ENCODE measurements around the gene CAMSAP2.

CAMSAP2 gene

DNA sequence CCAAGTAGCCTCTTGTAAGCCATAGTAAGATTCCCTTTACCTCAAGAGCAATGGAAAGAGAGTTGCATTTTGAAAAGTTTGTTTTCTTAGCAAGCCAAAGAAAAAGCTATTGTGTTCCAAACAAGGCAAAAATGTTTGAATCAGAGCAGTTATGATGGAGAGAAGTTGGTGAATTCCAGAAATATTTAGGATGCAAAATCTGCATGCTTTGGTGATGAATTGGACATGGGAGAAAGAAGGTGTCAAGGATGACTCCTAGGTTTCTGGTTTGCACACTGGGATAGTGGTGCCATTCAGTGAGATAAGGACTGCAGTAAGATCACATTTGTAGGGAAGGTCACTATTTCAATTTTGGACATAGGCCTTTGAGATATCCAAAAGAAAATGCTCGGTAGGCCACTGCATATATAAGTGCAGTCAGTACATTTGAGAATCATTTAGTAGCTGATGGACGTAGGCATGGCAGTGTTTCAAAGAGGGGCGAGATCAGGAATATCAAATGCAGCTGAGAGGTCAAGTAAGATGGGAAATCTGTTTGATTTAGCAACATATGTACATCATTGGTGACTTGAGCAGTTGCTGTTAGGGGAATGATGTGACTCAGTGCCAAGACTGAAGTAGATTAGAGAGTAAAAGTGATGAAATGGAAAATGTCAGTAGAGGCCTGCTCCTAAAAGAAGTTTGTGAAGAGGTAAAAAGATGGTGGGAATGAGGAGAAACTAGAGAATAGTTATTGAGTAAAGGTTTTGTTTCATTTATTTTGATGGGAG is 100.2 kb downstream of the CAMSAP2 start:
- no peak for DNase-seq (ENCODE audit: low read depth in 3 of 3)

DNA sequence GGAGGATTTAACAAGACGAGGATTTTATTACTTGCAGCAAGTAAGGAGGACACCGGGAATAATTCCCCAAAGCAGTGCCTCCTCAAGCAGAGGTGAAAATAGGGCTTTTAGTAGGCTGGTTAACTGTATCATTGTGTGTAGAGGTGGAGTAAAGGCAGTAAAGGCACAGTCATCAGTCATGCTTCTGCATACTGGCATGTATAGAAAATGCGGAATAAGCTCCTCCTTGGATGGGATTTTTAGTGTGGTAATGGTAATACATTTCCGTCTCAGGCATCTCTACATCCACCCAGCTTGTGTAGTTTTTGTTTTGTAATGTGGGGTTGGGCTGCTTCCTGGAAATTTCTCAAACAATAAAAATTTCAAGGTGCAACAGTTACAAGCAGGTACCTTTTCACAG is 106.7 kb downstream of the CAMSAP2 start:
- no peak for DNase-seq (ENCODE audit: low read depth in 3 of 3)

DNA sequence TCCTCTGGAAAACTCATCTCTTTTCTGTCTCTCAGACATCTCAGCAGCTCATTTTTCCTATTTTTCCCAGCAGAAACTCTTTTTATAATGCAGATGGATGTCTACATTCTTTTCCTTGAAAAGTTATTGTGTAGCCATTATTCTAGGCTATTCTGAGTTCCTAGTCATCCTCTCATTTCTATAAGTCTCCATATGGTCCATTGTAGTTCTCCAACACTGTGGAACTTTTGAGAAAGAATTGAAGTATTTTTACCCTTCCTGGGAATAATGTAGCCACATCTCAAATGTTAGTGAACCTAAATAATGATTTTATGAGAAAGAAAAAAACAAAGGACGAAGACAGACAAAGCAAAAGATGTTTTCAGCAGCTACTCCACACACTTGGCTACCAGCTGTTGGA is 107.7 kb downstream of the CAMSAP2 start:
- DNase-seq (ENCODE audit: low read depth in 3 of 3) = no peak

DNA sequence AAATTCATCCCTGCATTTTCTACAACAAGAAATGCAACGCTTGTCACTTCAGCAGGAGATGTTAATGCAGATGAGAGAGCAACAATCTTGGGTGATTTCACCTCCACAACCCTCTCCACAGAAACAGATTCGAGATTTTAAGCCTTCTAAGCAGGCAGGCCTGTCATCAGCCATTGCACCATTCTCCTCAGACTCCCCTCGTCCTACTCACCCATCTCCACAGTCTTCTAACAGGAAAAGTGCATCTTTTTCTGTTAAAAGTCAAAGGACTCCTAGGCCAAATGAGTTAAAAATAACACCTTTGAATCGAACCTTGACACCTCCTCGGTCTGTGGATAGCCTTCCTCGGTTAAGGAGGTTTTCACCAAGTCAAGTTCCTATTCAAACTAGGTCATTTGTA is 110.7 kb downstream of the CAMSAP2 start:
- no peak for DNase-seq (ENCODE audit: low read depth in 3 of 3)

DNA sequence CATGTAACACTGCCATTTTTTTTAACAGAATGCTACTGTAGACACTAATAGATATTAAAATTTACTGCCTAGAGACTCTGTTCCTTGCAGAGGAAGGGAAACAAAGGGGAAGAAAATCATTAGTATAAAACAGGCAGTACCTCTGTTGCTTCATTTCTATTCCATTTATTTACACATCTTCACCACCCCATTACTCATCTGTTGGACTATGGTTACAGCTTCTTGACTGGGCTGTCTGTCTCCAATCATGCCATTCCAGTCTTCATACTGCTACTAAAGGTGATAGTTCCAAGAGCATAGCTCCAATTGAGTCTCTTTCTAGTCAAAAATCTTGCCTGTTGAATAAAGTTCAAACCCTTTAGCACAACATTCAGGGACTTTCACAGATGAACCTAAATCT is 111.9 kb downstream of the CAMSAP2 start:
- no peak for DNase-seq (ENCODE audit: low read depth in 3 of 3)

DNA sequence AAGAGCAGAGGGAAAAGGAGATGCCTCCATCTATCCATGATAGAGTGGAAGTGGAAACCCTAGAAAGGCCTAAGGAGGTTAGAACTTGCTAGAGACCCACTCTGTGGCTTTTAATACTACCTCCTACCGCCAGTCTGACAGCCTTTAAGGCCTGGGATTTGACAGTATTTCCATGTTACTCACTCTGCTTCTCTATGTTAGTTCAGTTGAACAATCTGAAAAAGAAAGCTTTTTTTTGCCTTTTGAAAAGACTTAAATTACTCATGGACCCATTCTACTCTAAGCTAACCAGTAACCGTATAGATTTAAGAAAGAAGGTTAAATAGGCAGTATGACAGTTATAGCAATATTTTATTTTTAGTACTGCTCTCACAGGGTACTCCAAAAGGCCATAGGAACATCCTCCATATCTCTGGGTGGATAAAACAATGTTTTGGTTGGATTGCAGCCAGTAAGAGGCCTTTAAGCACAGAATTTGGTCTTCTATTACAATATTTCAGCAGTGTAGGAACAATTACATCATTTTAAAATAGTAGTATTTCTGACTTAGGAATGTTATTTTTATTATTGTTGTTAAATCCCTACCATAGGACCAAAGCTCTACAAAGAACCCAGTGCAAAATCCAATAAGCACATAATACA is 118.1 kb downstream of the CAMSAP2 start:
- no peak for DNase-seq (ENCODE audit: low read depth in 3 of 3)

DNA sequence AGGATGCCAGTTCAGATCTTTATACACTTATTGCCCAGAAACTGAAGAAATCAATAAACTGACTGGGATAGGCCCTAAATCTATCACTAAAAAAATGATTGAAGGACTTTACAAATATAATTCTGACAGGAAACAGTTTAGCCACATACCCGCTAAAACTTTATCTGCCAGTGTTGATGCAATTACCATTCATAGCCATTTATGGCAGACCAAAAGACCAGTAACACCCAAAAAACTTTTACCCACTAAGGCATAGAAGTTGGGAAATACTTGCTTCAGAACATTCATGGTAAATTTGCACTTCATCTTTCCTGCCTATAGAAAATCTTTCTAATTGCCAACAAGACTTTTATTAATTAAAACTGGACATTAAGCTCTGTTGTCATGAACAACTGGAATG is 119.1 kb downstream of the CAMSAP2 start:
- DNase-seq (ENCODE audit: low read depth in 3 of 3) = no peak

- no peak for DNase-seq (ENCODE audit: low read depth in 3 of 3)
These were observed 123.4 kb downstream of the CAMSAP2 start for GRCh38 chr1:200861937-200862647.

- no peak for DNase-seq (ENCODE audit: low read depth in 3 of 3)
These were observed 124.2 kb downstream of the CAMSAP2 start for GRCh38 chr1:200862713-200863415.

DNA sequence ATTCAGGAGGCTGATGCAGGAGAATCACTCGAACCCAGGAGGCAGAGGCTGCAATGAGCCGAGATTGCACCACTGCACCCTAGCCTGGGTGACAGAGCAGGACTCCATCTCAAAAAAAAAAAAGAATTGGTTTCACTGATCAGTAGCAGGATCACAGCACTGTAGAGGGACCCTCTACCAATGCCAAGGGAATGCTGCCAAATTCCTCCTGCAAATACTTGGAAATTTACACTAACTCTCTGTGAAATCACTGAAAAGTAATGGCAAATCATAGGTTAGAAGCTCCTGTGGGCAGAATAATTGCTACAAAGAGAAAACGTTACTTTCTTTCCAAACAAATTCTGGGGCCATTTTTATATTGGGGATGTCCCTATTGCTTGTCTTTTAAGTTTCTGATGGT is 127.4 kb downstream of the CAMSAP2 start:
- no peak for DNase-seq (ENCODE audit: low read depth in 3 of 3)

- DNase-seq (ENCODE audit: low read depth in 3 of 3) = peak in 2 of 3 donors; percentile 34 to 53
These were observed 127.8 kb downstream of the CAMSAP2 start for GRCh38 chr1:200866521-200866920.

GRCh38 chr1:200867018-200867811 is 128.5 kb downstream of the CAMSAP2 start:
- DNase-seq (ENCODE audit: low read depth in 3 of 3) = no peak

GRCh38 chr1:200869376-200869752 is 130.7 kb downstream of the CAMSAP2 start:
- no peak for DNase-seq (ENCODE audit: low read depth in 3 of 3)

- DNase-seq (ENCODE audit: low read depth in 3 of 3) = no peak
These were observed 131.2 kb downstream of the CAMSAP2 start for GRCh38 chr1:200869753-200870391.

DNA sequence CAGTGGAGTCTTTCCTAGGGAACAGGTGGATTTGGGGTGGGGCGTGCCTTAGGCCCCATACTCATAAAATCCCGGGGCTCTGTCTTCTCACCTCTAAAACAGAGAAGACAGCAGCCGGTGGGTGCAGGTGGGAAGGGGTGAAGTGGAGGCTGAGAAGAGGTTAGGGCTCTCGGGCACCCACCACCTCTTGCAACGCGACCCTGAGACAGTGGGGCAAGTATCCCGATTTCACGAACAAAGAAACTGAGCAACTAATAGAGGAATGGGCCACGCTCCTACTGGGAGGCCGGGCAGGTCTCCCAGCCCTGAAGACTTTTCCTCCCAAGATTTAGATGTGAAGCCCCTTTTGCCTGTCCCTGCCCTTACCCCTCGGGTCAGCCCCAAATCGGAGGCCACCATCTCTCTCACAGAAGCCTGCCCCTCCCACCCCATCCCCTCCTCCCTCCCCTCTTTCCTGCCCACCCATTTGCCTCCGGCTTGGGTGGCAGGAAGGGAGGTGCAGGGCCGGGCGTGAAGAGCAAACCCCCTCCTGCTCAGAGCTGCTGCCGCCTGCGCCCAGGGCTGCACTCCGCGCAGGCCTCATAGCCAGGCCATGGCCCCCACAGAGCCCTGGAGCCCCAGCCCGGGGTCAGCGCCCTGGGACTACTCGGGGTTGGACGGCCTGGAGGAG is 133.9 kb downstream of the CAMSAP2 start, which contains the start of gene GPR25:
Gene GPR25, plus strand, starts transcription at position 536 of the 670 bp plus-strand sequence. Its CDS starts 57 bp downstream, at position 593.
- no peak for DNase-seq (ENCODE audit: low read depth in 3 of 3)

- DNase-seq (ENCODE audit: low read depth in 3 of 3) = no peak
These were observed 134.5 kb downstream of the CAMSAP2 start for GRCh38 chr1:200873116-200873670.

DNA sequence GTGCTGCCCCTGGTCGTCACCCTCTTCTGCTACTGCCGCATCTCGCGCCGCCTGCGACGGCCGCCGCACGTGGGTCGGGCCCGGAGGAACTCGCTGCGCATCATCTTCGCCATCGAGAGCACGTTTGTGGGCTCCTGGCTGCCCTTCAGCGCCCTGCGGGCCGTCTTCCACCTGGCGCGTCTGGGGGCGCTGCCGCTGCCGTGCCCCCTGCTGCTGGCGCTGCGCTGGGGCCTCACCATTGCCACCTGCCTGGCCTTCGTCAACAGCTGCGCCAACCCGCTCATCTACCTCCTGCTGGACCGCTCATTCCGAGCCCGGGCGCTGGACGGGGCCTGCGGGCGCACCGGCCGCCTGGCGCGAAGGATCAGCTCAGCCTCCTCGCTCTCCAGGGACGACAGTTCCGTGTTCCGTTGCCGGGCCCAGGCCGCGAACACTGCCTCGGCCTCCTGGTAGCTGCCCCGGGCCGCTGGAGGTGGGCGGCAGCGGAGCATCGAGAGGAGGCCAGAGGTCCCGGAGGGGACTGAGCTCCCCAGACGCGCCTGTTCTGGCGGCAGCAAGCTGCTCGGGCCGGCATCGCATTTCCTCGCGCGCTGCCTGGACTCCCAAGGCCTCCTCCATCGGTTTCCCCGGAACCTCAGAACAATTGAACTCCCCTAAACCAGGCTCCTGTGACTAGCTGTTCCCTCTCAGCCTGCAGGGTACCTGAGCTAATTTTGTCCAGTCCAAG is 135.1 kb downstream of the CAMSAP2 start:
- no peak for DNase-seq (ENCODE audit: low read depth in 3 of 3)

- no peak for DNase-seq (ENCODE audit: low read depth in 3 of 3)
These were observed 136.0 kb downstream of the CAMSAP2 start for GRCh38 chr1:200874694-200875093.

- no peak for DNase-seq (ENCODE audit: low read depth in 3 of 3)
These were observed 136.7 kb downstream of the CAMSAP2 start for GRCh38 chr1:200875416-200875815.

Measured in stimulated activated CD4-positive, alpha-beta T cell treated with anti-CD3 and anti-CD28 coated beads, TNF-alpha, amount 100 ng/mL, for 48 hours (primary cell).